NCI-H1092 treated with DMSO at 0.1 percent for 48 hours (cell line): ENCODE results near the gene CCS.
"Not testable (repeated sequence)": the region's sequence is repeated elsewhere in the genome, so short reads cannot be mapped to it uniquely, and the experiment has no call there.

Experiments
- DNase-seq: peaks from one replicate; lab custom pipeline; 2025; lab: John Stamatoyannopoulos, UW

The CCS gene, protein sequence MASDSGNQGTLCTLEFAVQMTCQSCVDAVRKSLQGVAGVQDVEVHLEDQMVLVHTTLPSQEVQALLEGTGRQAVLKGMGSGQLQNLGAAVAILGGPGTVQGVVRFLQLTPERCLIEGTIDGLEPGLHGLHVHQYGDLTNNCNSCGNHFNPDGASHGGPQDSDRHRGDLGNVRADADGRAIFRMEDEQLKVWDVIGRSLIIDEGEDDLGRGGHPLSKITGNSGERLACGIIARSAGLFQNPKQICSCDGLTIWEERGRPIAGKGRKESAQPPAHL

DNA sequence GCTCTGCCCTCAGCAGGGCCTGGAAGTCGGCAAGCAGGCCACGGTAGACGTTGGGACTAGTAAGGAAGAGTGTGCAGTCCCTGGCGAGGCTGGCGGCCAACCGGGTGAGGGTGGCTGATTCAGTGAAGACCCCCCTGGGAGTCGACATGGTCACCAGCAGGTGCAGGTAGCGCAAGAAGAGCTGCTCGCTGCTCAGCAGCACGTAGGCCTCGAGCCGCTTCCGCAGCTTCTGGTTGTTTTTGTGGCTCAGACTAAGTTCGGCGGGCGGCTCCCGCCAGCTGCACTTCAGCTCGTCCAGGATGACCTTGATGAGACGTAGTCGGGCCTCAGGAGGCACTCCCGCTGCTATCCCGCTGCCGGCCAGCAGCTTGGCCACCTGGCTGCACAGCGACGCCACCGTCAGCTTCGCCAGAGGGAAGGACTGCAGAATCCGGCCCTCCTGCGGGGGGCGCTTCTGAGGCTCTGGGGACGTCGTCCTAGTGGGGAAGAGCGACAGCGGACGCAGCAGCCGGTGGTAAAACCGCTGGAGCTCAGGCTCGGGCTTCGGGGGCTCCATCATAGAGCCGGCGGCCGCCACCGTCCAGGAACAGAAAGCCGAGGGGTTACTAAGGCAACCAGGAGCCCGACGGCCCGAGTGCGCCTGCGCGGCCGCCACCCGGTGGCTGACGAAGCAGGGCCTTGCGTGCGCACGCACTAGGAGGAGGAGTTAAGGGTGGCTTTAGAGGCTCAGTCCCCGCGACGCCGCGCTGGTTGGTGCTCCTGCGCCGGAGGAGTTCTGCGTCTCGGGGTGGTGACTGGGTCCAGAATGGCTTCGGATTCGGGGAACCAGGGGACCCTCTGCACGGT, at the start of gene CCS, which contains the start of gene CCDC87:
CCS (plus strand) TSS at position 729 of the 846 bp plus-strand sequence; CDS start at position 806, 77 bp downstream.
CCDC87 (minus strand) TSS at position 607 of the 846 bp plus-strand sequence; CDS start at position 559, 48 bp downstream.
- DNase-seq = peak; percentile 97

DNA sequence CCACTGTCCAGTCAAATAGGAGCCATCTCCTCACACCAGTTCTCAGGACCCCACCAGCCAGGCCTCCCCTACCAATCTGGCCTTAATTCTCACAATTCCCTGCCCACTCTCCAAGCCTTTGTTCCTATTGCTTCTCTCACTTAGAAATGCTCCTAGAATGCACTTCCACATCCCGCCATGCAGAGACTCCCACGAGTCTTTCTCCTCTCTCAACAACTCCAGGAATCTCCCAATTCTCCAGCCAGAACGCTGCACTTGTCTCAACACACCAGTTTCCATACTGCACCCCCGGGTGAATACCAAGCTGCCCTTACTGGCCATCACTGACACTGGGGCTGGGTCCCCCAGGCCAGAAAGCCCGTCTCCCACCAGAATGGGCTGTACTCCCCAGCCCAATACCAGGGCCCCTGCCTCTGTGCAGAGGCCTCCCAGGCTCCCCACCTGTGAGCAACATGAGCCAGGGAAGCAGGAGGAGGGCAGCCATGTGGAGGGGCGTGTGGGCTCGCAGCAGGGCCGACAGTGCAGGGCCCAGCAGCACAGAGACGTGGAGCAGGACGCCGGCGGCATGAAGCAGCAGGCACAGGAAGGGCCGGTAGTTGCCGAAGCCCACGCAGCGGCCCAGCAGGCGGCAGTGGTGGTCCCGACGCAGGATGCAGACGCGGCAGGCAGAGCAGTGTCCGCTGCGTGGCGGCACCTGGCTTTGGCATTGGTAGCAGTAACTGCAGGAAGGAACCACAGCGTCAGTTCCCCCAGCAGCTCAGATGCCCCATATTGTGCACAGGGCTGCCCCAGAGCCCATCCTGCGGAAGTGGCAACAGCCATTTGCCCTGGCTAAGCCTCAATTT, 49.5 kb upstream of the CCS start:
- DNase-seq = no peak

DNA sequence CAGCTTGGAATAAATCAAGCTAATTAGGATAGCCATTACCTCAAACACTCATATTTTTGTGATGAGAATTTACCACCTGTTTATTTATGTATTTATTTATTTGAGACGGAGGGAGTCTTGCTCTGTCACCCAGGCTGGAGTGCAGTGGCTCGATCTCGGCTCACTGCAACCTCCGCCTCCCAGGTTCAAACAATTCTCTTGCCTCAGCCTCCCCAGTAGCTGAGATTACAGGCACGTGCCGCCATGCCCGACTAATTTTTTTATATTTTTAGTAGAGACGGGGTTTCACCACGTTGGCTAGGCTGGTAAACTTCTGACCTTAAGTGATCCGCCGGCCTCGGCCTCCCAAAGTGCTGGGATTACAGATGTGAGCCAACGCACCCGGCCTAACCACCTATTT, 48.0 kb upstream of the CCS start:
- DNase-seq = not testable (repeated sequence)

DNA sequence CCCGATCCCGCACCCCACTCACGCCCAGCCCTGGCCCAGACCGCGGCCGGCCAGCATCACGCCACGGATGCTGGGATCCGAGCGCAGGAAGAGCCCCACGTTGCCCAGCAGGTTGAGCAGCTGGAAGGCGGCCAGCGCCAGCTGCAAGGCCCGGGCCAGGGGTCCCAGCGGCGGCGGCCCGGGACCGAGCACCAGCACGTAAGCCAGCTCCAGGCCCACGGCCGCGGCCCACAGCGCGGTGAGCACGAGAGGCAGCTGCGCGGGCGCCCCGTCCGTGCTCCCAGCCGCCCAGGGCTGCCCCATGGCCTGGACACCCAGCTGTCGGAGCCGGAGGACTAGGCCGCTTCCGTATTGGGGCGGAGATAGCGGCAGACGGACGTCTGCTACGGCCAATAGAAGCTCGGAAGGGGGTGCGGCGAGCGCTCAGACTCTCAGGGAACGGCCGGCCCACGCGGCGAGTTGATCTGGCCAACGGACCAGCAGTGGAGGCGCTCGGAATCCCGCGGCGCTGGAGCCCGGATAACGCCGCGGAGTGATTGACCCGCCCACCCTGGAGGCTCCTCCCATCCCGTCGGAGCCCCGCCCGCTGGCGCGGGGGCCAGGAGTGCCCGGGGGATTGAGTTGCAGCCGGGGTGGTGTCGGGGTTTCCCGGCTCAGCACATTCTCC, 47.2 kb upstream of the CCS start, which contains the start of gene ZDHHC24:
ZDHHC24 (minus strand) TSS at position 348 of the 667 bp plus-strand sequence; CDS start at position 303, 45 bp downstream.
- DNase-seq = peak; percentile 96

DNA sequence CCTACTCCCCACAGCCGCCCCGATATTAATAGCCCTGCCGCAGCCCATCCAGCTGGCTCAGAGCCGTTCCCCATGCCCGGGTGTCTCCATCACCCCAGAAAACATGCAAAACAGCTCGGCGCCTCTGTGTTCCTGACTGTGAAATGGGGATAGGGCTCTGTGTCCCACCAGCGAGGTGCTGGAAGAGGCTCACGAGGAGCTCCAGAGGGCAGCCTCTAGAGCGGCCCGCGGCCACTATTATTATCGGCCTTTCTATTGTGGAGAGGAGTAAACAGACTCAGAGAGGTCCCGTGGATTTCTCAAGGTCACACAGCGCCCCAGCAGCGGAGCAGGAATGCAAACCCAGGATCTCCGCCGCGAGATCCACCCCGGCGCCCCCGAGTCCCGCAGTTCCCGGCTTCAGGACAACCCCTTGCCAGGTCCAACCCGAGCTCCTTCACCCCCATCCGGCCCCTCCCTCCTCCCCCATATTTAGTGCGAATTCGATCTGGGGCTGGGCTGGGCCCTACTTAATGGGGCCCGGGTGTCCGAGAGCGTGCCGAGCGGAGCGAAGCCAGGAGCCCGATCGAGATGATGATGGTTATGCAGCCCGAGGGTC, 46.5 kb upstream of the CCS start, which contains the start of gene ACTN3:
ACTN3 (plus strand) TSS at position 536 of the 598 bp plus-strand sequence; CDS start at position 571, 35 bp downstream.
- no peak for DNase-seq

DNA sequence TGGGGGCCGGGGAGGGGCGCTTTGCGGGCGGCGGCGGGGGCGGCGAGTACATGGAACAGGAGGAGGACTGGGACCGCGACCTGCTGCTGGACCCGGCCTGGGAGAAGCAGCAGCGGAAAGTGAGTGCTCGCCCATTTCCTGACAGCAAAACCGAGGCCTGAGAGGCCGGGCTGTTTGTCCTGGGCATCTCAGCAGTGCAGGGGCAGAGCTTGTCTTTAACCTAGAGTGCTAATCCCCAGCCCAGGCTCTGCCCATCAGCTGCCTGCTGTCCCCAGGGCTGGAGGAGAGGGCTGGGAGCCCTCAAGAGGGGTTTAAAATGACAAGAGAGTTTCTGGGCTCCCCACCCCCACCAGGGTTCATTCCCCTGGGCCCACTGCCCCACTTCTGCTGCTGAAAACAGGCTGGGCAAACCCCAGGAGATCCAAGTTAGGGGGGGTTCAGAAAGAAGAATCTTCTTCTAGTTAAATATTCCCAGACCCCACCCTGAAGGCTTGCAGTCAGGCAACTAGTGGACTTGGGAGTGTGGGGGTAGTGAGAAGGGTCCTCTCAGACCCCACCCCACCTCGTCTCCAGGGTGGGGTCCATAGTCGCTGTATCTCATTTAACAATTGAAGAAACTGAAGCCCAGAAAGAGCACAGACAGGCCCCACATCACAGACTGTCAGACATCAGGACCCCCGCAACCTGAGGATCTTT, 45.9 kb upstream of the CCS start:
- DNase-seq = no peak

DNA sequence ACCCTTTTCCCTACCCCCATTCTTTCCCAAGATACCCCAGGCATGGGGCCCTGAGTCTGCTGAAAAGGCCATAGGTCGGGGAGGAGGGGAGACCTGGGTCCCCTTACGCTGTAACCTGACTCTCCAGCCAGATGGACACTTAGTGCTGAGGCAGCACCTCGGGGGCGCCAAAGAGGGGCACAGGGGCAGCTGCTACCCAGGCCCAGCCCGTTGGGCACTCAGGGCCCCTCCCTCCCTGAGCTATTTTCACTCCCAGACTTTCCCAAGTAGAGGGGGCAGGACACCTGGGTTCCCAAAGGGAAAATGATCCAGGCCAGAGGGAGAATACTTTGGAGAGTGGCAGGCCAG, 45.3 kb upstream of the CCS start:
- DNase-seq = no peak

DNA sequence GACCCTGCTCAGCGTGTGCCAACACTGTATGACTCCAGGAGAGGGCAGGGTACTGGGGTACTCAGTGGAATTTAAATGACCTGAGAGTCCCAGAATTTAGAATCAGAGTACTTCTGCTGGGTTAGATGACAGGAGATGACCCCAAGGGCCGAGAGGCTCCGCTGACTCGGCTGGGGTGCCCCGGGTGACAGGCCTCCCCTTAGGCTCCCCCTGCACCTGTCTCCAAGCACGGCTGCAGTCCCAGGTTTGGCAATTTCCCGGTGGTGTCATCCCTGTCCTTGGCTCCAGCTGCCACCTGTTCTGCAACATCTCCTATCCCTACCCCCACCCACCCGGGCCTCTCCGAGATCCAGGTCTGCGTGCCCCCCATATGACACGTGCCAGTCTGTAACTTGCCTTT, 44.9 kb upstream of the CCS start:
- DNase-seq = no peak

DNA sequence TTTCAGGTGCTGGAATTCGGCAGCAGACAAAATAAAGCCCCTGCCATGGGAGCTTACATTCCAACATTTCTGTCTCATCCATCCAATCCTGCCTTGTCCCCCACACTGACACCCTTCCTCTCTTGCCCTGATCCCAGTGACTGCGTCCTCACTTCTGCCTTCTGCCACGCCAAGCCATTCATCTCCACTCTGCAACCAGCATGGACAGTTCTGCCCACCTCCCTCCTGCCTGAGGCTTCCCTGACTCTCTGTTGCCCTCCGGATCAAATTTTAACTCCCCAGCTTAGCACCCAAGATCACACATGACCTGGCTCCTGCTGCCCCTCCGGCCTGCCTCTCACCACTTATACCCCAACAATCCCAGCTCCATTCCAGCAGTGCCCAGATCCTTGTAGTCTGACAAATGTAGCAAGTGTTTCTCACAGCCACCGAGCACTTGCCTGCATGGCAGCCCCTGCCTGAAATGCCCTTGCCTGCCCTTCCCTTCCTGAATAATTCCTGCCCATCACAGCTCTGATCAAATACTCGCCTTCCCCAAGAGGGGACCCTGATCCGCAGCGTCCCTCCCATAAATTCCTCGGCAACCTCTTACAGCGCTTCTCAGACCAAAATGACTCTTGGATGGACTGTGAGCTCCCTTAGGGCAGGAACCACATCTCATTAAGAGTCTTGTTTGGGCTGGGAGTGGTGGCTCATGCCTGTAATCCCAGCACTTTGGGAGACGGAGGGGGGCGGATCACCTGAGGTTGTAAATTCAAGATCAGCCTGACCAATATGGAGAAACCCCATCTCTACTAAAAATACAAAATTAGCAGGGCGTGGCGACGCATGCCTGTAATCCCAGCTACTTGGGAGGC, 44.0 kb upstream of the CCS start:
- DNase-seq = no peak

DNA sequence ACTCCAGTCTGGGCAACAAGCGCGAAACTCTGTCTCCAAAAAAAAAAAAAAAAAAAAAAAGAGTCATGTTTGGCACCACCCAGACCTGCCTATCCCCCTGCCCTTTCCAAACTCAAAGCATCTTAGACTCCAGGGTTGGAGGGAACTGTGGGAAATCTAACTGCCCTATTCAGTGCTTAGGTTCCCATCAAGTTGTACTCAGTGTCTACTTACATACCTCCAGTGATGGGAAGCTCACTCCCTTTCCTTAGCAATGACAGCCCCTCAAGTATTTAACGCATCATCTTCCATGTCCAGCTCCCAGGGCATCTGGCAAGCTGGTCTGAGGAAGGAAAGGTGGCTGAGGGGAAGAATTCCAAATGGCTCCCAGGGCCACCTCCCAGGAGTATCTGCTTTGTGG, 43.3 kb upstream of the CCS start:
- no peak for DNase-seq

DNA sequence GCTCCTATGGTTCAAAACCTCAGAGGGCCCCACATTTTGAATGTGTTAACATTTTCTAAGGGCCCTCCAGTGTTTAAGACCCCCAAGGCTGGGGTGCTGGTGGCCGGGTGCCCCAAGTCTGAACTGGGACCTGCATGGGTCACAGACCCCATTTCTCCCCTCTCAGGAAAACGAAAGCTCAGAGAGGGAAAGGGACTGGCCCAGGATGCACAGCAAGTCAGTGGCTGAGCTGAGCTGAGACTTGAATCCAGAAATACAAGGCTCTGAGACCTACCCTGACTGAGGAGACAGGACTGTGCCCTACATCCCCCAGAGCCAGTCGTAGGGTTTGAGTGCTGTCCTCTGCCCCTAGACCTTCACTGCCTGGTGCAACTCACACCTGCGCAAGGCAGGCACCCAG, 42.1 kb upstream of the CCS start:
- no peak for DNase-seq

DNA sequence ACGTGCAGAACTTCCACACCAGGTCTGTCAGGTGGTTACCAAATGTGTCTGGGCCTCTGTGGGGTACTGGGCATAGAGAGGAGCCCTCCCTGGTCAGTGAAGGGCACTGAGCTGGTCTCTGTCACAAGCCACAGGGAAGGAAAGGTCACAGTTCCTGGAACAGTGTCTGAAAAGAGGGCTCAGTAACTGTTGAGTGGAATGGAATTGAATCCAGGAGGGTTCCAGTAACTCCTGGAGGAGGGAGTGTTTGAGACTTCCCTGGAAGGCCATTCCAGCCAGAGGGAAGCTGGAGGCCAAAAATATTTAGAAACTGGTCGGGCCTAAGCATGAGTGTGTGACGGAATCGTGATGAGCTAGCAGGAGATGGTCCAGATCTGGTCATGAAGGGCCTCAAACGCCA, 38.4 kb upstream of the CCS start:
- DNase-seq = no peak

DNA sequence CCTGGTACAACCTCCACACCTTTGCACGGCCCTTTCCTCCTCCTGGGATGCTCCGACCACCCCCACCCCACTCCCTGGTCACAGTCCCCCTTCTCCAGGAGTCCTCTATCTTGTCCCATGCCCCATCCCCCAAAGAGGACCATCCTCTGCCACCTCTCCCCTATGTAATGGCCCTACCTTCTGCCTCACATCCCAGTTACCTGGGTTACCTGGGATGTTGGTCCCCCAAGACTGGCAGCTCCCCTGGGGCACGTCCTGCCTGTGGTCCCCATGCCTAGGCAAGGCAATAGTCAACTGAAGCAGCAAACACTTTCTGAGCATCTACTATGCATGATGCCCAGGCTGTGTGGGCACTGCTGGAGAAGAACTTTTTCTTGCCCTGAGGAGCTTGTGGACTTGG, 37.6 kb upstream of the CCS start:
- DNase-seq = no peak

DNA sequence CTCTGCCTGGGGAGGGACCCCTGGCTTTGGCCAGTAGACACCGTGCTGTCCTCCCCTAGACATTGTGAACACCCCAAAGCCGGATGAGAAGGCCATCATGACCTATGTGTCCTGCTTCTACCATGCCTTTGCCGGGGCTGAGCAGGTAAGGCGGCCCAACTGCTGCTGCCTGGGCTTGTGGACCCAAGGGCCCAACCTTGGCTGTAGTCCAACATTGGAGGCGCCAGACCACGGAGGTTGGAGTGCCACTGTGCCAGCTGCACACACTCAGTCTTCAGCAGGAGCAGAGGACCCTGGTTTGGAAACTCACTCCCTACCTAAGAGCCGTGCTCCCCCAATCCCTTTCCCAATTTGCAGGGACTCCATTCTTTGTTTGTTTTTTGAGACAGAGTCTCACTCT, 36.9 kb upstream of the CCS start:
- DNase-seq = no peak

DNA sequence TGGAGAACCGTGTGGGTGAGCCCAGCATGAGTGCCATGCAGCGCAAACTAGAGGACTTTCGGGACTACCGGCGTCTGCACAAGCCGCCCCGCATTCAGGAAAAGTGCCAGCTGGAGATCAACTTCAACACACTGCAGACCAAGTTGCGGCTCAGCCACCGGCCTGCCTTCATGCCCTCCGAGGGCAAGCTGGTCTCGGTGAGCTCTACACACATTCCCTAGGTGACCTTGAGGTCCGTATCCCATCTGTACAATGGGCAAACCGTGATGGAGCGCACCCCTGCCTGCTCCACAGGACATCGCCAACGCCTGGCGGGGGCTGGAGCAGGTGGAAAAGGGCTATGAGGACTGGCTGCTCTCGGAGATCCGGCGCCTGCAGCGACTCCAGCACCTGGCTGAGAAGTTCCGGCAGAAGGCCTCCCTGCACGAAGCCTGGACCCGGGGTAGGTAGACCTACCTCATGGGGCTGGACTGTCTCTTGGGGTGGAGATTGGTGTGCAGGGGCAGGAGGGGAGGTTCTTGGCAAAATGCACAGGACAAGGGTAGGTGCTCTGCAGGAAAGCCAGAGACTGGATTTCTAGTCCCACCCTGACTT, 35.2 kb upstream of the CCS start:
- DNase-seq = peak; percentile 28

DNA sequence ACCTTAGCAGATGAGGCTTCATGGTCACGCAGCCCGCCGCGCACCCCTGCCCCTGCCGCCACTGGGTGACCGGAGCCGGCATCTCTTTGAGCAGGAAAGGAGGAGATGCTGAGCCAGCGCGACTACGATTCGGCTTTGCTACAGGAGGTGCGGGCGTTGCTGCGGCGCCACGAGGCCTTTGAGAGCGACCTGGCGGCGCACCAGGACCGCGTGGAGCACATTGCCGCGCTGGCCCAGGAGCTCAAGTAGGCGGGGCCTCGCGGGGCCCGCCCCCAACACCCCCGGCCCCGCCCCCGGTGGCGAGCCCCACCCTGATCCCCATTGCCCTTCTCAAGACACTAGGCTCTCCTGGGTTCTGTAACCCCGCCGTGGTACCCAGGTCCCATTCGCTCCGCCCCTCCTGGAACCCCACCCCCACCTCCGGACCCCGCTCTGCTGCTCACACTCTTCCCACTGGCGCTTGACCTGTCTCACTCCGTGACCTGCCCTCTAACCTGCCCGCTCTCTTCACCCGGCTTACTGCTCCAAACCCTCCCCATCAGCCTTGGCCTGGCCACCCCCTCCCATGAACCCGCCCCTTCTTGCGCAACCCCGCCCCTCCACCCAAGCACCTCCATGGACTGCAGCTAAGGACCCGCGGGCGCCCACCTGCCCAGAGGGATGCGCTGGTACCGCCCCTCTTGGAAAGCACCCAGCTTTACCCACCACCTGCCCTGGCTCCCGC, 33.7 kb upstream of the CCS start:
- DNase-seq = no peak

DNA sequence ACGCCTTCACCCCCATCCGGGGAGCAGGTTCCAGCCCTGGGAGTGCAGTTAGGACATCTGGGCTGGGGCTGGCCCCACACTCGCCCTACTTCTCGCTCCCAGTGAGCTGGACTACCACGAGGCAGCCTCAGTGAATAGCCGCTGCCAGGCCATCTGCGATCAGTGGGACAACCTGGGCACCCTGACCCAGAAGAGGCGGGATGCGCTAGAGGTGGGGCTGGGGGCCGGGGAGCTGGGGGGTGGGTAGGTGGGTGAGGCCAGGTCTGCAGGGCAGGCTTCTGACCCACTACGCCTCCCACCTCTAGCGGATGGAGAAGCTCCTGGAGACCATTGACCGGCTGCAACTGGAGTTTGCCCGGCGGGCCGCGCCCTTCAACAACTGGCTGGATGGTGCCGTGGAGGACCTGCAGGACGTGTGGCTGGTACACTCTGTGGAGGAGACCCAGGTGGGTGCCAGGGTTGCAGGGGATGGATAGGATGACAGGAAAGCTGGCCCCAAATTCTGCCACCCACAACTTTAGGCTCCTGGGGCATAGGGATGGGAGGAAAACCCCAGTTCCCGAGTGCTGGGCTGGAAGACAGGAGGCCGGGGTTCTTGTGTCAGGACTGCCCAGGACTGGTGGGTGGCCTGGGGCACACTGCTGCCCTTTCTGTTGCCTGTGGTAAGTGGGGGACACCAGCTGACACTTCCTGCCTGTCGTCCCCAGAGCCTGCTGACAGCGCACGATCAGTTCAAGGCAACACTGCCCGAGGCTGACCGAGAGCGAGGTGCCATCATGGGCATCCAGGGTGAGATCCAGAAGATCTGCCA, 32.9 kb upstream of the CCS start:
- no peak for DNase-seq
